NCI-H1092 treated with DMSO at 0.1 percent for 48 hours (cell line): ENCODE results near the gene PTP4A2.

Experiments used
- DNase-seq: peaks from one replicate; lab custom pipeline; 2025; lab: John Stamatoyannopoulos, UW

PTP4A2 gene

GRCh38 chr1:31938184-31938975, at the start of gene PTP4A2:
TSS of gene PTP4A2 (minus strand) at chr1:31938368. CDS start at chr1:31919065, 19,303 bp downstream.
- peak; percentile 95 for DNase-seq

GRCh38 chr1:31987135-31987619, 49.0 kb upstream of the PTP4A2 start:
- peak; percentile 80 for DNase-seq

GRCh38 chr1:31985430-31985829, 47.3 kb upstream of the PTP4A2 start:
- peak; percentile 78 for DNase-seq

- peak; percentile 22 for DNase-seq
Measured at GRCh38 chr1:31984419-31985347, 46.5 kb upstream of the PTP4A2 start.

- DNase-seq, result no peak
Measured at GRCh38 chr1:31981972-31982371, 43.8 kb upstream of the PTP4A2 start.

- no peak for DNase-seq
Measured at GRCh38 chr1:31981456-31981839, 43.3 kb upstream of the PTP4A2 start.

GRCh38 chr1:31980835-31981455, 42.8 kb upstream of the PTP4A2 start:
- no peak for DNase-seq

GRCh38 chr1:31978843-31979400, 40.8 kb upstream of the PTP4A2 start:
- DNase-seq, result no peak

- DNase-seq, result peak; percentile 29
Measured at GRCh38 chr1:31977385-31978131, 39.4 kb upstream of the PTP4A2 start.

- DNase-seq, result no peak
Measured at GRCh38 chr1:31976401-31976800, 38.2 kb upstream of the PTP4A2 start.

- no peak for DNase-seq
Measured at GRCh38 chr1:31970873-31971272, 32.7 kb upstream of the PTP4A2 start.

GRCh38 chr1:31961536-31961935, 23.4 kb upstream of the PTP4A2 start:
- DNase-seq, result no peak

GRCh38 chr1:31959521-31960340, 21.6 kb upstream of the PTP4A2 start:
- DNase-seq, result no peak

GRCh38 chr1:31957701-31958674, 19.8 kb upstream of the PTP4A2 start:
- DNase-seq, result no peak

GRCh38 chr1:31955917-31956736, 18.0 kb upstream of the PTP4A2 start:
- no peak for DNase-seq

- no peak for DNase-seq
Measured at GRCh38 chr1:31954607-31955283, 16.6 kb upstream of the PTP4A2 start.

- no peak for DNase-seq
Measured at GRCh38 chr1:31952825-31953220, 14.7 kb upstream of the PTP4A2 start.

GRCh38 chr1:31951276-31951675, 13.1 kb upstream of the PTP4A2 start:
- no peak for DNase-seq
